Stimulated activated CD8-positive, alpha-beta memory T cell treated with anti-CD3 and anti-CD28 coated beads, Interleukin-4, amount 100 ng/mL, for 1 hour (primary cell): ENCODE measurements around the gene PTPA.
A peak's percentile ranks its signal among the peaks of the same experiment; 100 is the strongest.
"Not testable (repeated sequence)": the region's sequence is repeated elsewhere in the genome, so short reads cannot be mapped to it uniquely, and the experiment has no call there.

Experiments
- DNase-seq, 2 donors: peaks; one replicate each; pipeline ENCODE4 v3.0.0-alpha.2; 2020; ENCODE audit warnings: low read depth in 2 of 2, low spot score in 1 of 2

Gene PTPA

DNA sequence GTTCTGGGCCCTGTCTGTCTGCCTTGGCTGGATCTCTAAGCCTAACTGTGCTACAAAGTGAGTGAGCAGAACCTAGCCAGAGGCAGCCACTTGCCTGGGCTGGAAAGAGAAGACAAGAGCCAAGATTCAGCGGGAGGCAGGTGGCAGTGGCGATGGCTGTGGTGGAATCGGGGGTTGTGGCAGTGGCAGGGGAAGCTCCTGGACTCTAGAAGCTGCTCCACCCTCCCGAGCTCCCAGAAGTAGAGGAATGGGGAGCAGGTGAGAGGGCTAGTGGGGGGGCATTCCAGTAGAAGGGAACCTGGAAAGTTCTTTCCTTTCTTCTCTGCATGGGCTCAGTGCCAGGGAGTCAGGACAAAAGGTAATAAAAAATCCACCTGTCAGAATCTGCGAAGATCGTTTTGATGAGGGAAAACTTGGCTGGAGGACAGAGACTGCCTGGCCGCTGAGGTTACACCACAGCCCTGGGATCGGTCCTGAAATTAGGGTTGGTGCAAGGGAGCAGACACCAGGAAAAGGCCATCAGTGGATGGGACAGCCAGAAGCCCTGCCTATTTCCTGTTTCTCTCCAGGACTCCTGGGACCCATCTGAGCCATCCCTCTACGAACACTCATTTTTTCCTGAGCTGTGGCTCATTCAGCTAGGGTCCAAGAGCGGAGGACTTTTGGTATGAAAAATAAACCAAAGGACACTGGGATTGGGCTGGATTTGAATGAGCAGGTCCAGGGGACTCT lies 2.2 kb upstream of the PTPA start:
- DNase-seq: no peak

DNA sequence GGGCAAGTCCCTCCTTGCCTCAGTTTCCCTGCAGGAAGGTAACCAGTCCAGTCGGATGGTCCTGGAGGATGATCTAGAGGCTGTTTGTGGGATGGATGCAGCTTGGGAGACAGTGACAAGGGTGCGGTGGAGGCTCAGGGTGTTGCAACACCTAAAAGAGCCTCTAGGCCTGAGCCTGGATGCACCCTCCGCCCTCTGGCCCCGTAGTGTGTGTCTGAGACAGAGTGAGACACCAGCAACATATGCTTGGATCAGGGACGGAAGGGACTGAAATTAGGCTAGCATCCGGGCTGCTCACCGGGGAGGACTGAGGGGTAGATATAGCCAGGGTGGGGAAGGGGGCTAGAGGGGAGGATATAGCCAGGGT lies 1.7 kb upstream of the PTPA start:
- no peak for DNase-seq

DNA sequence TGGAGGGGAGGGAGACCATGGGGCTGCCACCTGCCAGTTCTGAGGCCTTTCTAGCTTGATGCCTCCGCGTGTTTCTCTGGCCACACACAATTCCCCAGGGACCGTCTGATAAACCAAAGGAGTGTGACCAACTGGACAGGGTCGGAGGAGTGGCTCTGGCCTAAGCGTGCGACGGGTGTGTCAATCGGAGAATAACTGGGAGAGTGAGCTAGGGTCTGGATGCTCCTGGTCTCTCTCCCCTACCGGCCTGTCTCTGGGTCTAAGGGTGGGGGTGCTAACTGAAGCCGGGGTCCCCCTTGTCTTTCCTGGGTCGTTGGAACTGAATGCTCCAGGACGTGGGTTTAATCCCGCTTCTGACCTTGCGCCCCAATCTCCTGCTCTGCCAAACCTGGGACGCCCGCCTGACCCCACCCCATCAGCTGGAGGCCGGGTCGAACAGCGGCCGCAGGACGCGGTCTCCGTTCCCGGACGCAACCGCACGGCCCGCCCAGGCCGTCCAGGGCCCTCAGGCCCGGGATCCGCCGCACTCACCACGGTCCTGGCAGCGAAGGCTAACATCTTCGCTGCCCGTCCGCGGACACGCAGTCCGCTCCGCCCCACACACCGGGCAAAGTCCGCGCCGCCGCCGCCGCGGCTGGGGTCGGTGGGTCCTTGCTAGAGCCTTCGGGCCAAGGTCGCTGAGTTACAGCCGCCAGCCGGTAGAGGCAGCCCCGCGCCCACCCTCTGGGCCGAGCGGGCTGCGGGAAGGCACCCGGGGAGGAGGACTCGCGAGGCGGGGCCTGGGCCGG lies 1.1 kb upstream of the PTPA start:
- no peak for DNase-seq

DNA sequence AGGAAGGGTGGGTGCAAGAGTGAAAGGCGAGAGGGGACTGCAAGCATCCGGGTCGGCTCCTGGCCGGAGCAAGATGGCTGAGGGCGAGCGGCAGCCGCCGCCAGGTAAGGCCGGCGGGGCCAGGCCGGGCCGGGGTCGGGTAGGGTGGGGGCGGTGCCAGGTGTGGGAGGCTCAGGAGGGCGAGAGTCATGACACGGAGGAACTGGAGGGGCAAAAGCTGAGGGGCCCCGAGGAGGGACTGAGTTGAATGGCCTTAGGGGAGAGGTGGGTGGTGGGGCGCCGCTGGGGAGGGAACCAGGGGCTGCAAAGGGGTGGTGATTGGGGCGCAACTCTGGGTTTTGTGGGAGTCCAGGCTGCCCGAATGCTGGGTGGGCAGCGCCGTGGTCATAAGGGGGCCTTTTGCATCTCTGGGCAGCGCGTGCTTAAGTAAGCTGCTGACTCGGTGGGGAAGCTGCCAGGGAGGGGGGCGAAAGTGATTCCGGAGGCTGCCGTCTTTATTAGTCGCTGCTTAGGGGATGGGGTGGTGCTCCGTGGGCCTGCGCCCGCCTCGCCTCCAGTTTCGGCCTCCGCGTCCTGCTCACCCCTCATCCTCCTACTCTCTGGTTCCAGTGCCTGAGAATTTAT lies 425 bp downstream of the PTPA start:
- DNase-seq: peak in 1 of 2 donors; percentile 6

DNA sequence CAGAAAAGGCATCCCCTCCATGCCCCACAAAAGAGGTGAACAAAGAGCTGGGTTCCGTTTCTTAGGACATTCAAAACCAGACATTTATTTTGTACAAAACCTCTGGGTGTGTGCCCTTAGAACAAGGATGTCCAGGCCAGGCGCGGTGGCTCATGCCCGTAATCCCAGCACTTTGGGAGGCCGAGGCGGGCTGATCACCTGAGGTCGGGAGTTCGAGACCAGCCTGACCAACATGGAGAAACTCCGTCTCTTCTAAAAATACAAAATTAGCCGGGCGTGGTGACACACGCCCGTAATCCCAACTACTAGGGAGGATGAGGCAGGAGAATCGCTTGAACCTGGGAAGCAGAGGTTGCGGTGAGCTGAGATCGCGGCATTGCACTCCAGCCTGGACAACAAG lies 1.3 kb downstream of the PTPA start:
- not testable (repeated sequence) for DNase-seq

DNA sequence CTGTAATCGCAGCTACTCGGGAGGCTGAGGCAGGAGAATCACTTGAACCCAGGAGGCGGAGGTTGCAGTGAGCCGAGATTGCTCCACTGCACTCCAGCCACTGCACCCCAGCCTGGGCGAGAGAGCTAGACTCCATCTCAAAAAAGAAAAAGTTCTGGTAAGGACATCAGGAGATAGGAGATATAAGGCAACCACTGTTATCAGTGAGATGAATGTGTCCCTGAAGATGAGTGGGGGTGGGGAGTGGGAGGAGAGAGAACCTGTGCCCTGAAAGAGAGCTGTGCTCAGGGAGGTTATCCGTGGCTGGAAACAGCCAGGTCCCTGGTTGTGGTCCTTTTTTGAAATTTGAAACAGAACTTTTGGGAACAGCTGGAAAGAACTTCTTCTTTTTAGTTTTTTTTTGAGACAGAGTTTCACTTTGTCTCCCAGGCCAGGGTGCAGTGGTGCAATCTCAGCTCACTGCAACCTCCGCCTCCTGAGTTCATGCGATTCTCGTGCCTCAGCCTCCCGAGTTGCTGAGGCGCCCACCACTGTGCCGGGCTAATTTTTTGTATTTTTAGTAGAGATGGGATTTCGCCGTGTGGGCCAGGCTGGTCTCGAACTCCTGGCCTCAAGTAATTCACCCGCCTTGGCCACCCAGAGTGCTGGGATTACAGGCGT lies 2.6 kb downstream of the PTPA start:
- DNase-seq: no peak

DNA sequence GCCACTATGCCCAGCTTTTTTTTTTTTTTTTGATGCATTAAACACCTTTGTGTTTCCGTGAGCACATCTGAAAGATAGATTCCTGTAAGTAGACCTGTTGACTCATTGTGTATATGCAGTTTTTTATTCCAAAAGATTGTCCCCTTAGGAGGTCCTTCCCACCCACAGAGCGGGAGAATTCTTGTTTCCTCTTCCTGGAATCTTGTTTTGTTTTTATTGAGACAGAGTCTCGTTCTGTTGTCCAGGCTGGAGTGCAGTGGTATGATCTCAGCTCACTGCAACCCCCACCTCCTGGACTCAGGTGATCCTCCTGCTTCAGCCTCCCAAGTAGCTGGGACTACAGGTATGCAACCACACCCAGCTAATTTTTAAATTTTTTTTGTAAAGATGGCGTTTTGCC lies 7.6 kb downstream of the PTPA start:
- no peak for DNase-seq

DNA sequence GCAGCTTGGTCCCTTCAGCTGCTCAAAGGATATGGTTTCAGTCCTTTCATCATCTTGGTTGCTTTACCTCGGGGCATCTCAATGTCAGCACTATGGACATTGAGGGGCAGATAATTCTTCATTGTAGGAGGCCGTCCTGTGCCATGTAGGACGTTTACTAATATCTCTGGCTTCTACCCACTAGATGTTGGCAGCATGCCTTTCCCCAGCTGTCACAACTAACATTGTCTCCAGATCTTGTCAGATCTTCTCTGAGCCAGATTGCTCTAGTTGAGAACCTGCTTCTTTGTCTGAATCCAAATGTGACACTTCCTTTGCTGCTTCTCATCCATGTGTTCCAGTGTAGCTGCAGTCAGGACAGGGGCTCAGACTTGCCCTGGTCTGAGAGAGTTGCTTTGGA lies 10.3 kb downstream of the PTPA start:
- no peak for DNase-seq

DNA sequence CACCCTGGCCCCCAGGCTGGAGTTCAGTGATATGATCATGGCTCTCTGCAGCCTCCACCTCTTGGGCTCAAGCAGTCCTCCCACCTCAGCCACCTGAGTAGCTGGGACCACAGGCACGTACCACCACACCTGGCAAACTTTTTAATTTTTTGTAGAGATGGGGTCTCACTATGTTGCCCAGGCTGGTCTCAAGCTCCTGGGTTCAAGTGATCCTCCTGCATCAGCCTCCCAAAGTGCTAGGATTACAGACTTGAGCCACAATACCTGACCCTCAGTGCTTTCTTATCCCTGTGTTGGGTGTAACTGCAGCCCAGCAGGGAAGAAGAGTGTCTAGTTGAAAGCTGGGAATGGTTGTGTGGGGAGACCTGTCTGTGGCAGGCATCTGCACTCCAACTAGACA lies 10.9 kb downstream of the PTPA start:
- DNase-seq: no peak

DNA sequence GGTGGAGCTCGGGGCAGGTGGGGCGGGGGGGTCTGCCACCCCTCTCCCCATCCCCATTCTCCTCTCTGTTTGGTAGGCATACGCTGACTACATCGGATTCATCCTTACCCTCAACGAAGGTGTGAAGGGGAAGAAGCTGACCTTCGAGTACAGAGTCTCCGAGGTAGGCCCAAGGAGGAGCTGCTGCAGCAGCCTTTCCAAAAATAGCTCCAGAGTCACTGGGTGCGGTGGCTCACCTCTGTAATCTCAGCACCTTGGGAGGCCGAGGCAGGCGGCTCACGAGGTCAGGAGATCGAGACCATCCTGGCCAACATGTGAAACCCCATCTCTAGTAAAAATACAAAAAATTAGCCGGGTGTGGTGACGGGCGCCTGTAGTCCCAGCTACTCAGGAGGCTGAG lies 11.8 kb downstream of the PTPA start:
- DNase-seq: not testable (repeated sequence)

DNA sequence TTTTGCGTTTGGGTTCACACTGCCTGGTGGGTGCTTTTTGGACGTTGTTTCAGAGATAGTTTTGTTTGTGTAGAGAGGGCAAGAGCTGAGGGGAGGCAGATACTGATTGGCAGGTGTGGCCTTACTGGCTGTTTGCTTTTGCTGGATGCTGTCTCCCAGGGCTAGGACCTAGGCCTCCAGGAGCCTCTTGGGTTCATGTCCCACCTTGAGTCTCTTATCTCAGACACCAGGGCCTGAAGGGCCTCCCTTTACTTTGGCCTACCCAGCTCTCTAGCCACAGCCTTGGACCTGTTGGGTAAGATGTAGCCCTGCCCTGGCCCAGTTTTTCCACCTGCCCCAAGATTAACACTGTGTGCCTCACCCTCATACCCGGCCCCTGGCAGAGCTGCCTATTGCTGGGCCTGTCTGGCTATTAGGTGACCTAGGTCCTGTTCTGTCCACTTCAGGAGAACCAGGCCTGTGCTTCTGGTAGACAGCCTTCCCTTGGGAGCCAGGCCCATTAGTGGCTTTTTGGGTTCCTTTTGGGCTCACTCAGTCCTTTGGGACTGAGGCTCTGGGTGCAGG lies 13.4 kb downstream of the PTPA start:
- no peak for DNase-seq

DNA sequence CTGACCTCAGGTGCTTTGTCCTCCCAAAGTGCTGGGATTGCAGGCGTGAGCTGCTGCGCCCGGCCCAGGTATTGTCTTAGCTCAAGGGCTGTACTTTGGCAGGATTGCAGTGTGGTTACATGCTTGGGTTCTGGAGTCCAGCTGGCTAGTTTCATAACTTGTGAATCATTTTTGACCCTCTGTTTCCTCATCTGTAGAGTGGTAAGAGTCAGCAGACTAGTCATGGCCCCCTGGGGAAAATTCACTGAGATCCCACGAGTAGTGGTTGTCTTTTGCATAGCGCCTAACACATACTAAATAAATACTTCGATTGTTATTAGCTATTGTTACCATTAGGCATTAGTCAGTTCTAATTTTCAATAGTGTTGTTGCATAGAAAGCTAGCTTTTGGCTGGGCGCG lies 14.3 kb downstream of the PTPA start:
- DNase-seq: no peak

DNA sequence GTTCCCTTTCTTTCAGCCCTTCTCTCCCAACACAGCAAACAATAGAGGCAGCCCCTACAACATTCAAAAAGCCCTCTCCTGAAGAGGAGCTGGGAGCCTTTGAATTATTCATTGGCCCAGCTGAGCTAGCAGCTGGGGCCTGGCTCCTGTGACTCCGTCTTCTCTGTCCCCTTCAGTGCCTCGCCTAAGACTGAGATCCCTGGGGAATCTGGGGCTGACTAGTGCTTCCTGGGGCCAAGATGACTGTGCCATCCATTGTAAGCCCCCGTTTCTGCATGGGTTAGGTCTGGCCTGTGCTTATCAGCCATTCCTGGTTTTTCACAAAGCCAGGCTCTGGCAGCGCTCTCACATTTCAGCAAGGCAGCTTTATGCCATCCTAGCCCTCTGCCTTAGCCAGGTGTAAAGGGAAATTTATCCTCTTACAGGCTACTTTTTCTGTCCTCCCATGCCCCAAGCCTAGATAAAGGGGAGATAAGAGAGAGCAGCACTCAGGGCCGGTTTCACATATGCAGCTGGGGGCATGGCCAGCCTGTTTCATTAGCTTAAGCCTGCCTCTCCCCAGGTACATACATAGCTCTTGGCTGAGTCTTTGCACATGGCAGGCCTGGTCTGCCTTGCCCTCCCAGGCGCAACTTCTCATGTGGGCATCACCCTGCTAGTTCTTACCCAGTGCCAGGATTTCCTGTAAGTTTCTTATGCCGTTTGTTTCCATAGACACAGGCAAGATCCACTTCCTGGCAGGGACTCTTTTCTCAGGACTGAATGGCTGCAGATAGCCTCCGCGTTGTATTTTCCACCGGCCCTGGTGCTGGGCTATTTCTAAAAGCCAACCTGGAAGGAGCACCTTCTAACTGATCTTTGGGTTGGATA lies 15.8 kb downstream of the PTPA start:
- DNase-seq: no peak

DNA sequence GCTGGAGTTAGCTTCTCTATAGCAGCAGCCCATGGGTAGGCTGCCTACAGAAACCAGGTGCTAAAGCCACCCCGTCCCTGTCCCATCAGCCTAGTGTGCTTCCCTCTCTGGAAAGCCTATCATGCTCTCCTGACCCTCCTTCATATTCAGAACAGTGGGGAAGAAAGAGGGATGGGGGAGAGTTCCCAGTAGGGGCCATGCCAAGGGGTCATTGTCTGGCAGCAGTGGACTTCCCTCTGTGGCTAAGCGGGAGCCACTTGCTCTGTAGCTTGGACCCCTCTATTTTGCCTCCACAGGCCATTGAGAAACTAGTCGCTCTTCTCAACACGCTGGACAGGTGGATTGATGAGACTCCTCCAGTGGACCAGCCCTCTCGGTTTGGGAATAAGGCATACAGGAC lies 17.5 kb downstream of the PTPA start:
- no peak for DNase-seq

DNA sequence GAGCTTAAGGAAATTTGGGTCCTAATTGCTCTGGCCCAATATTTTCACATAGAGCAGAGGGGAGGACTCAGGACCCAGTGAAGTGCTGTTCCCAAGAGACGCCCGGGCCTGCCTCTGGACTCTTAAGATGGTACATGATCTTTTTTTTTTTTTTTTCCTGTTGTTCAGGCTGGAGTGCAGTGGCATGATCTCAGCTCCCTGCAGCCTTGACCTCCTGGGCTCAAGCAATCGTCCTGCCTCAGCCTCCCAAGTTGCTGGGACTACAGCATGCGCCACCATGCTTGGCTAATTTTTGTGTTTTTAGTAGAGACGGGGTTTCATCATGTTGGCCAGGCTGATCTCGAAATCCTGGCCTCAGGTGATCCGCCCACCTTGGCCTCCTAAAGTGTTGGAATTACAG lies 19.1 kb downstream of the PTPA start:
- DNase-seq: not testable (repeated sequence)

DNA sequence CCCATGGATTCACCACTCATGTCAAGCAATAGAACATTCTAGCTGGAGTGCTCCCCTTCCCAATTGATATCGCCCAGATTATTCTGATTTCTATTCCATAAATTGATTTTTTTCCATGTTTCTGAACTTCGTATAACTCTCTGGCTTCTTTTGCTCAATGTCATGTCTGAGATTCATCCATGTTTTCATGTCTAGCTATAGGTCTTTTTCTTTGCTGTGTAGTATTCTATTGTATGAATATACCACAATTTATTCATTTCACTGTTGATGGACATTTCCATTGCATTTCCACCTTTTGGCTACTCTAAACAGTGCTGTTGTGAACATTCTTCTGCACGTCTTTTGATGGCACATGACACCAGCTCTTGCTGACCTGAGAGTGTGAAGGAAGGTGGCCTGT lies 19.6 kb downstream of the PTPA start:
- DNase-seq: no peak

DNA sequence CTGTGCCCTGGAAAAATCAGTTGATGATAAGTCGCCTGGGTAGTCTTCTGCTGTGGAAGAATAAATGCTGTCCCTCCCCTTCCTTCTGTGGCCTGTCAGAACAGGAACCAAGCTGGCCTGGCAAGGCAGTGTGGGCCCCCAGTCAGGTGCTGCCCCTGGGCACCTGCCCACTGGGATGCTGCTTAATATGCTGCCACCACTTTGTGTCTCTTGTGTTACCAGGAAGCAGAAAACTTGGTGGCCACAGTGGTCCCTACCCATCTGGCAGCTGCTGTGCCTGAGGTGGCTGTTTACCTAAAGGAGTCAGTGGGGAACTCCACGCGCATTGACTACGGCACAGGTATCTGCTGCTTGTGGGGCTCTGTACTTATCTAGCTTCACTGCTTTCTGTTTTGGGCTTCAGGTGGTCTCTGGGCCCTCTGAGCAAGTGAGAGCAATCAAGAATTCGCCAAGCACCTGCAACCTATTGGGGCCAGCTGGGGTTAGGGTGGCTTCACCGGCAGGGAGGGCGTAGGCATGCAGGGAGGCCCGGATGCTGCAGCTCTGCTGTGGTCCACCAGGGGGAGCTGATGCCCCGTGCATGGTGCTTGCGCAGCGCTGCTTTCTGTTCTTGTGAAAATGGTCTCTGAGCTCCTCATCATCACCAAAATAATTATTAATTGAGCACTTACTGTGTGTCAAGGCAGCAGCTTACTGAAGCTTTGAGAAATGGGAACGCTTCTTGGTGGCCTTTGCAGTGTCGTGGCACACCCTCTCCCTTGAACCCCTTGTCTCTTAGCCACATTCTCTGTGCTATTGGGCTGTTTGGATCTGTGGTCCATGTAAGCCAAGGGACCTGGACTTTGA lies 20.3 kb downstream of the PTPA start:
- DNase-seq: peak; percentile 73 to 74

DNA sequence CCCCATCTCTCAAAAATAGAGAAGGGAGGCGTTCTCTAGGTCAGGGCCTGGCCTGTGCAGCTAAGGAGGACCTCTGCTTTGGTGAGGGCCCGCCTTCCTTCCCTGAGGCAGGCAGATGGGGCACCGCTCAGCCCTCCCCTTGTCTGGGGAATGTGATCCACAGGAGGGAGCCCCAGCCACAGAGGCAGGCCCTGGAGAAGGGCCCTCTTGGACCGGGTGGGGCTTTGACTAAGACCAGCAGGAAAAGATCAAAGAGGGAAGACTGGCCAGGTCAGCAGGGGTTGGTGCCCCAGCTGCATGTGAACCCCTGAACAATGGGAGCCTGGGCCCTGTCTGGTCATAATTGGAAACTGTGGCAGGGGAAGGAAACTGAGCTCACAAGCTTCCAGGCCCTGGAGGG lies 21.9 kb downstream of the PTPA start:
- DNase-seq: no peak

DNA sequence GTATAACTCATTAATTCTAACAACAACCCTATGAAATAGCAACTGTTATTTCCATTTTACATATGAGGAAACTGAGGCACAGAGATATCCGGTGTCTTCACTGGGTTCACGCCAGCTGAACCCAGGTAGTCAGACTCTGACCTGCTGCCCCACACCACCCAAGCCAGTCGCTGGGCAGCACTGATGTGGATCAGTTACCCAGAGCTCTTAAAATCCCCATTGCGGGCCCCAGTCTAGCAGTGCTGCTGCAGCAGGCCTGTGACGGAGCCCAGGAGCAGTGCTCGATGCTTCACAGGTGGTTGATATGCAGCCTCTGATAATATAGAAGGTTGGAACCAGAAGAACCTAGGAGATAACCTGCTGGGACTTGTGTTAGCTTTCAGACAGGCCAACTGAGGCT lies 24.3 kb downstream of the PTPA start:
- no peak for DNase-seq
